Aorta (tissue), 5 donors: ENCODE measurements around the gene MYT1. TPM values are rescaled to one million over a fixed set of nuclear protein-coding genes. Genes with fewer than 3 reads are reported as not detected.

Experiments
- ATAC-seq: fragments of 200-7000 bp; cut with Tn5 transposase; one replicate; pipeline ENCODE4 v1.9.1; 2022; ENCODE audit warnings: moderate library complexity; ENCODE audit not compliant: low FRiP score
- DNase-seq, 2 donors: peaks; one replicate each; pipeline ENCODE4 v3.0.0-alpha.2; 2020
- H3K27ac ChIP-seq, 2 donors: one replicate each; pipeline ENCODE4 v1.5.1; 2013; ENCODE audit warnings: low read length in 2 of 2, mild to moderate bottlenecking in 2 of 2, moderate library complexity in 2 of 2, control low read depth in 1 of 2, inconsistent platforms in 1 of 2, low read depth in 1 of 2
- H3K27me3 ChIP-seq, 2 donors: one replicate each; pipeline ENCODE4 v1.6.1; 2013; ENCODE audit warnings: control low read depth in 1 of 2, low read length in 1 of 2, mild to moderate bottlenecking in 1 of 2, moderate library complexity in 1 of 2; ENCODE audit not compliant: insufficient read depth in 2 of 2, control insufficient read depth in 1 of 2
- H3K36me3 ChIP-seq, 2 donors: one replicate each; pipeline ENCODE4 v1.6.1; 2013; ENCODE audit warnings: control low read depth in 1 of 2, low read length in 1 of 2, mild to moderate bottlenecking in 1 of 2; ENCODE audit not compliant: insufficient read depth in 2 of 2, control insufficient read depth in 1 of 2
- H3K4me1 ChIP-seq, 2 donors: one replicate each; pipeline ENCODE4 v1.6.1; 2013; ENCODE audit warnings: low read length in 2 of 2, control low read depth in 1 of 2, mild to moderate bottlenecking in 1 of 2, moderate library complexity in 1 of 2; ENCODE audit not compliant: insufficient read depth in 2 of 2, control insufficient read depth in 1 of 2
- H3K4me3 ChIP-seq, 2 donors: one replicate each; pipeline ENCODE4 v1.5.1; 2013; ENCODE audit warnings: low read length in 2 of 2, control low read depth in 1 of 2, mild to moderate bottlenecking in 1 of 2
- H3K9me3 ChIP-seq: one replicate; pipeline ENCODE4 v1.6.1; 2013; ENCODE audit warnings: mild to moderate bottlenecking, low read length; ENCODE audit not compliant: control insufficient read depth
- WGBS, 2 donors: extraction: QIAGEN DNeasy Blood & Tissue Kit; methylation state at CpG; one replicate each; pipeline ENCODE4 v1.1.7; 2013; 5-methylcytosine and 5-hydroxymethylcytosine counted together
- intact Hi-C, 2 donors: fragments of 100-400 bp; cut with DNase I; formaldehyde crosslinking; loops; one replicate each; pipeline versions ENCODE4 v1.14.2 to v1.15.0; 2022
- polyA plus RNA-seq, 2 donors: library from polyadenylated mRNA; stranded (reverse); fragments of 200-250 nt; gene quantifications; one replicate each; pipeline ENCODE4 v1.2.3, GENCODE V29; 2013
- total RNA-seq, 2 donors: library from RNA; stranded (reverse); fragmentation: NEBNext Ultra II Directional; extraction: Animal tissue kit (Norgen Biotek cat#: 25700); gene quantifications; one replicate each; pipeline ENCODE4 v1.2.1, GENCODE V29; 2021
- donor health status: healthy with polysubstance abuse.
- donor health status: Bipolar disorder and iron deficiency.
- donor health status: DM: no; HTN: no; CAD: no.
- donor health status: DM: no; HTN: no; CAD: no.
- donor health status: DM: yes; HTN: yes; CAD: no.

MYT1 gene
- total and polyA plus RNA-seq, 4 donors = not detected

DNA sequence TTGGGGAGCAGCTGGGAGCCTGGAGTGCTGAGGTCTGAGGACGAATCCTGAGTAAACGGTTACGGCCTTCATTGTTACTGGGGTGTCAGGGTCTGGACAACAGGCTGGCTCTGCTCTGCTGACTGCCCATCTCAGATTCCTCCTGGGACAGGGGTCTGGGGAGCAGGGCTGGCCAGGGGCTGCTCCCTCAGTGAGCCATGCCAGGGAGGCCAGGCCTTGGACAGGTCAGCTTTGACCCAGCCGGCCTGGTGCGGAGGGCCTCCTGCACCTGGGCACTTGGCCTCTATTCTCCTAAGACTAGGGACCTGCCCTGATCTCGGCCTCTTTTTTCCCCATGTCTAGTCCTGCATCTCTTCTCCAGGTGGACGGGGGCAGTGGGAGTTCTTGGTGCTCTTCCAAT lies 44.9 kb downstream of the MYT1 start:
- ATAC-seq (no peak), DNase-seq (no peak)
- no peak overlapping the region for H3K27ac ChIP-seq
- no peaks in the 10 kb centered on the region for H3K27me3 ChIP-seq
- H3K36me3 ChIP-seq = no peaks in the 10 kb centered on the region
- no peak overlapping the region for H3K4me3 ChIP-seq
- no peaks in the 10 kb centered on the region for H3K9me3 ChIP-seq
- H3K4me1 ChIP-seq = no peaks in the 10 kb centered on the region
- intact Hi-C loops = no loop called here
- 87 to 88% methylated on average over 7 of the region's 7 CpGs for WGBS, 2 donors

GRCh38 chr20:64210656-64211369 lies 46.6 kb downstream of the MYT1 start:
- DNase-seq (no peak), ATAC-seq (no peak)
- Histone ChIP-seq H3K4me1 (no peaks in the 10 kb centered on the region), H3K27ac (no peak overlapping the region), H3K27me3 (no peaks in the 10 kb centered on the region), H3K36me3 (no peaks in the 10 kb centered on the region), H3K4me3 (no peak overlapping the region), H3K9me3 (no peaks in the 10 kb centered on the region)
- WGBS, 2 donors = 79 to 85% methylated on average over 15 of the region's 15 CpGs
- intact Hi-C loops = no loop called here

DNA sequence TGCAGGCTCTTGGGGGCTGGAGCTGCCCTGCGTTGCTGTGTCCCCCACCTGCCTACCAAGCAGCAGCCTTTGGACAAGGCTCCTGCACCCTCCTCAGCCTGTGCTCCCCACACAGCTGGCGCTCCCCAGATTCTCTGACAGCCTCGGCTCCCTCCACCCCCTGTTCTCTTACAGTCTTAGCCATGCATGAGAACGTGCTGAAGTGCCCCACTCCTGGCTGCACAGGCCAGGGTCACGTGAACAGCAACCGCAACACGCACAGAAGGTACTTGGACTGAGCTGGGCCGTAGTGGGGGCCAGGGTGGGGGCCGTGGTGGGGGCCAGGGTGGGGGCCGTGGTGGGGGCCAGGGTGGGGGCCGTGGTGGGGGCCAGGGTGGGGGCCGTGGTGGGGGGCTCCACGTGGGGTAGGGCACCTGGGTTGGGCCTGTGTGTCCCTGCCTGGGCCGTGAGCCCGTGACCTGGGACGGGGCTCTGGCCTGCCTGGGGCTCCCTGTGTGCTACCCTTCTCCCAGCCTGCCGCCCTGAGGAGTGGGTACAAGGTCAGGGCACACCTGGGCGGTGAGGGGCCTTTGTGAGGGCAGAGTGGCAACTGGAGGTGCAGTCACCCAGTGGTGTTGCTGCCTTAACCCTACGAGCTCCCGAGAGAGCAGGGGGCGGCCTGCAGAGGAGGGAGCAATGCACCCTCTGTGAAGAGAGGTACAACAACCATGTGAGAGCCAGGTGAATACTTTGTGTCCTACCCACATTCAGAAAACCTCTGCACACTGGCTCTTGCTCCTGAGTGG lies 47.8 kb downstream of the MYT1 start:
- no peak overlapping the region for H3K27ac ChIP-seq
- H3K36me3 ChIP-seq = no peaks in the 10 kb centered on the region
- DNase-seq (no peak), ATAC-seq (no peak)
- no peak overlapping the region for H3K4me3 ChIP-seq
- H3K4me1 ChIP-seq = no peaks in the 10 kb centered on the region
- 81 to 92% methylated on average over 16 to 21 of the region's 21 CpGs for WGBS, 2 donors
- intact Hi-C loops = no loop called here
- H3K27me3 ChIP-seq = no peaks in the 10 kb centered on the region
- H3K9me3 ChIP-seq = no peaks in the 10 kb centered on the region

DNA sequence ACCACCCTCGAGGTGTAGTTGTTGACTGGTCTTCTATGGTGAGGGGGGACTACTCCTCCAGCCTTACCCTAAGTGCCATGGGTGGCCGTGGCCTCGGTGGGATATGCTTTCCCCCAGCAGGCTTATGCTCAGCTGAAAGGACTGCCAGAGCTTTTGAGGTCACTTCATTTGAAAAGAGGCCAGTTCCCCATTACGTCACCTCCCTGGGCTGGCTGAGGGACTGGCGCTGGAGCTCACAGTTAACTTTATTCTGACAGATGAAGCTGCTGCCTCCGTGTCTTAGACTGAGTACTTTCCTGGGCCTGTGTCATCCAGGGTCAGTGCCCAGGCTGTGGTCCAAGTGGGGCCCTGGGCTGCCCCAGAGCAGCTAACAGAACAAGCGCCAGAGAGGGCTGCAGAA lies 48.5 kb downstream of the MYT1 start:
- H3K27me3 ChIP-seq = no peaks in the 10 kb centered on the region
- H3K36me3 ChIP-seq = no peaks in the 10 kb centered on the region
- intact Hi-C loops = no loop called here
- DNase-seq = no peak
- H3K4me3 ChIP-seq = no peak overlapping the region
- H3K27ac ChIP-seq = no peak overlapping the region
- H3K4me1 ChIP-seq = no peaks in the 10 kb centered on the region
- no peaks in the 10 kb centered on the region for H3K9me3 ChIP-seq
- 22 to 24% methylated on average over 7 of the region's 7 CpGs for WGBS, 2 donors
- ATAC-seq = peak; percentile 30

GRCh38 chr20:64214113-64214512 lies 49.9 kb downstream of the MYT1 start:
- intact Hi-C loops = no loop called here
- DNase-seq (no peak), ATAC-seq (no peak)
- Histone ChIP-seq H3K4me3 (no peak overlapping the region), H3K9me3 (no peaks in the 10 kb centered on the region), H3K27ac (no peak overlapping the region), H3K36me3 (no peaks in the 10 kb centered on the region), H3K4me1 (no peaks in the 10 kb centered on the region), H3K27me3 (no peaks in the 10 kb centered on the region)
- 90 to 95% methylated on average over 10 of the region's 10 CpGs for WGBS, 2 donors

DNA sequence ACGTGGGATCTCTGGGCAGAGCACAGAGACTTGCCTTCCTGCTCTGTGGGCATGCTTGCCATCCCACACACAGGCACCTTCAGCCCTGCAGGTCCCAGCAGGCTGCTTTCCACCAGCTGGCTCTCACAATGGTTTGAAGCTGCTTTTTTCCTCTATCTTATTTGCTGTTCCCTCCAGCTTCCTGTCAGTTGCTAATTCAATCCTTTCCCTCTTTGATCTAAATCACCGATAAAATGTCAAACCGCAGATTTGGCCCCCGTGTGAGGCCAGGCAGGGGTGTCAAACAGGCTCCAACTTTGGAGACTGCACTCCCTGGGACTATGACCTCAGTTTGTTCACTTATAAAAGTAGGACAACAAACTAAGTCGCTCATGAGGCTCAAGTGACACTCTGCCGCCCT lies 50.7 kb downstream of the MYT1 start:
- ATAC-seq (no peak), DNase-seq (no peak)
- H3K27ac ChIP-seq = no peak overlapping the region
- no peaks in the 10 kb centered on the region for H3K36me3 ChIP-seq
- intact Hi-C loops = no loop called here
- WGBS, 2 donors = 64 to 80% methylated on average over 6 of the region's 6 CpGs
- no peak overlapping the region for H3K4me3 ChIP-seq
- no peaks in the 10 kb centered on the region for H3K4me1 ChIP-seq
- no peaks in the 10 kb centered on the region for H3K27me3 ChIP-seq
- no peaks in the 10 kb centered on the region for H3K9me3 ChIP-seq

DNA sequence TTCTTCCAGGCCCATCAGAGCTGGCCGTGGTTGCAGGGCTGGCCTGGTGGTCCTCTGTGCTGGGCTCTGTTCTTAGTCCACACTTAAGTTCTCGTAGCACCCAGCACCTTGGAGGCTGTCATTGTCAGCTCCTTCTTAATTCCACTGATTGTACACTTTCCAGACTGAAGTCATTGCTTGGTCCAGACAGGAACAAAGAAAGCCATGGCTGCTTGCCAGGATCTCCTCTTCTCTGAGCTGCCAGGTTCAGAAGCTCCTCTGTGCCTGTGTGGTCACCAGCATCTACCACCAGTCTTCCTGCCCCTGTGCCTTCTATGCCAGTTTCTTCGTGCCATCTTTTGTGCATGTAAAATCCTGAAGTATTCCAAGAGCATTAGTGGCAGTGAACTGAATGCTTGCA lies 51.8 kb downstream of the MYT1 start:
- 66 to 85% methylated on average over 3 of the region's 3 CpGs for WGBS, 2 donors
- no peak overlapping the region for H3K4me3 ChIP-seq

GRCh38 chr20:64216910-64217309 lies 52.7 kb downstream of the MYT1 start:
- intact Hi-C loops = no loop called here
- no peaks in the 10 kb centered on the region for H3K4me1 ChIP-seq
- 92 to 96% methylated on average over 11 of the region's 11 CpGs for WGBS, 2 donors
- ATAC-seq (no peak), DNase-seq (no peak)
- H3K4me3 ChIP-seq = no peak overlapping the region
- no peaks in the 10 kb centered on the region for H3K9me3 ChIP-seq
- no peak overlapping the region for H3K27ac ChIP-seq
- no peaks in the 10 kb centered on the region for H3K36me3 ChIP-seq
- H3K27me3 ChIP-seq = no peaks in the 10 kb centered on the region

More for the DNA sequence above, 51.8 kb downstream of the MYT1 start:
- no peaks in the 10 kb centered on the region for H3K27me3 ChIP-seq
- H3K36me3 ChIP-seq = no peaks in the 10 kb centered on the region
- intact Hi-C loops = no loop called here
- ATAC-seq (no peak), DNase-seq (no peak)
- H3K9me3 ChIP-seq = no peaks in the 10 kb centered on the region
- H3K4me1 ChIP-seq = no peaks in the 10 kb centered on the region
- no peak overlapping the region for H3K27ac ChIP-seq
